ENCODE data around the gene NTN4. TPM values are rescaled to one million over a fixed set of nuclear protein-coding genes. Genes with fewer than 3 reads are reported as not detected.
A peak's percentile ranks its signal among the peaks of the same experiment; 100 is the strongest.

Gene NTN4
- total RNA-seq, 5 donors from 2014 or later (not counting 1 experiment from before 2014, with no cell fraction given): 0.53 to 4.1 (median 1.3) TPM

GRCh38 chr12:95809000-95809680 lies 18.6 kb upstream of the NTN4 start:
- 88% methylated on average over 3 of the region's 7 CpGs for WGBS (ENCODE audit: insufficient coverage)
- H3K9me3 Mint-ChIP-seq: no peaks in the 10 kb centered on the region
- CTCF ChIA-PET: no interaction called here

GRCh38 chr12:95808146-95808545 lies 17.6 kb upstream of the NTN4 start:
- Mint-ChIP-seq H3K27ac (no peak overlapping the region), H3K4me1 (peaks cover 0 to 11% (median 0%) of the 10 kb centered on the region in 3 donors), H3K9me3 (no peaks in the 10 kb centered on the region), H3K36me3 (no peaks in the 10 kb centered on the region), H3K27me3 (peaks cover 18 to 20% of the 10 kb centered on the region in 2 donors), H3K4me3 (no peak overlapping the region)
- Histone ChIP-seq H3K27me3 (replicated peaks in 1 of 2; ENCODE audit: control insufficient read depth in 2 of 2, extremely low read depth in 1 of 2, insufficient read depth in 2 of 2, low read length in 1 of 2) (peaks cover under 1 to 3% of the 10 kb centered on the region in 2 experiments), H3K4me1 (ENCODE audit: control insufficient read depth in 1 of 2, extremely low read depth in 1 of 2, insufficient read depth in 2 of 2, low read length in 2 of 2) (no peaks in the 10 kb centered on the region), H3K27ac (ENCODE audit: low read length) (no peak overlapping the region), H3K4me3 (ENCODE audit: control insufficient read depth in 1 of 2, extremely low read depth in 1 of 2, low read length in 1 of 2) (no peak overlapping the region), H3K9me3 (no peaks in the 10 kb centered on the region), H3K36me3 (ENCODE audit: control insufficient read depth in 2 of 2, extremely low read depth in 1 of 2, insufficient read depth in 1 of 2, low read length in 1 of 2) (no peaks in the 10 kb centered on the region)
- CTCF ChIA-PET: no interaction called here
- ATAC-seq (replicated peaks in 1 of 4) (no peak), DNase-seq (no peak)
- POLR2A ChIA-PET: no interaction called here
- 61% methylated on average over 2 of the region's 7 CpGs for WGBS (ENCODE audit: insufficient coverage)

More at GRCh38 chr12:95809000-95809680, 18.6 kb upstream of the NTN4 start:
- H3K4me1 ChIP-seq (ENCODE audit: control insufficient read depth in 1 of 2, extremely low read depth in 1 of 2, insufficient read depth in 2 of 2, low read length in 2 of 2): no peaks in the 10 kb centered on the region
- no peak overlapping the region for H3K4me3 ChIP-seq (ENCODE audit: control insufficient read depth in 1 of 2, extremely low read depth in 1 of 2, low read length in 1 of 2)
- no peaks in the 10 kb centered on the region for H3K9me3 ChIP-seq
- DNase-seq: no peak
- Mint-ChIP-seq H3K4me1 (peaks cover 0 to 11% (median 0%) of the 10 kb centered on the region in 3 donors), H3K27me3 (peaks cover 15 to 16% of the 10 kb centered on the region in 2 donors), H3K4me3 (no peak overlapping the region), H3K27ac (no peak overlapping the region), H3K36me3 (no peaks in the 10 kb centered on the region)
- H3K27me3 ChIP-seq (replicated peaks in 1 of 2; ENCODE audit: control insufficient read depth in 2 of 2, extremely low read depth in 1 of 2, insufficient read depth in 2 of 2, low read length in 1 of 2): peaks cover 3 to 5% of the 10 kb centered on the region in 2 experiments
- no peaks in the 10 kb centered on the region for H3K36me3 ChIP-seq (ENCODE audit: control insufficient read depth in 2 of 2, extremely low read depth in 1 of 2, insufficient read depth in 1 of 2, low read length in 1 of 2)
- POLR2A ChIA-PET: no interaction called here
- ATAC-seq (replicated peaks in 1 of 4): no peak
- no peak overlapping the region for H3K27ac ChIP-seq (ENCODE audit: low read length)

- ATAC-seq (replicated peaks in 1 of 4): peak; percentile 27 to 83 (median 57)
- DNase-seq: peak in 7 of 35 experiments; percentile 8 to 60 (median 15)
- peak overlapping the region; percentile 79 for H3K27ac ChIP-seq (ENCODE audit: low read length)
- Mint-ChIP-seq H3K27me3 (peaks cover 10 to 16% of the 10 kb centered on the region in 2 donors), H3K4me3 (no peak overlapping the region), H3K4me1 (peaks cover 0 to 11% (median 0%) of the 10 kb centered on the region in 3 donors), H3K27ac (peak overlapping the region; percentile 66 to 68), H3K9me3 (no peaks in the 10 kb centered on the region), H3K36me3 (no peaks in the 10 kb centered on the region)
- peaks cover 0 to 3% of the 10 kb centered on the region in 2 experiments for H3K27me3 ChIP-seq (replicated peaks in 1 of 2; ENCODE audit: control insufficient read depth in 2 of 2, extremely low read depth in 1 of 2, insufficient read depth in 2 of 2, low read length in 1 of 2)
- no peaks in the 10 kb centered on the region for H3K4me1 ChIP-seq (ENCODE audit: control insufficient read depth in 1 of 2, extremely low read depth in 1 of 2, insufficient read depth in 2 of 2, low read length in 2 of 2)
- ChIA-PET POLR2A (no interaction called here), CTCF (interaction anchor here (0.5 to 0.7 kb wide), 3 partner anchors 21 to 1188 kb away, joined by 3 read pairs; no protein-coding TSS in a partner anchor)
- 43% methylated on average over 1 of the region's 5 CpGs for WGBS (ENCODE audit: insufficient coverage)
- no peaks in the 10 kb centered on the region for H3K36me3 ChIP-seq (ENCODE audit: control insufficient read depth in 2 of 2, extremely low read depth in 1 of 2, insufficient read depth in 1 of 2, low read length in 1 of 2)
- H3K9me3 ChIP-seq: no peaks in the 10 kb centered on the region
- no peak overlapping the region for H3K4me3 ChIP-seq (ENCODE audit: control insufficient read depth in 1 of 2, extremely low read depth in 1 of 2, low read length in 1 of 2)
Observed at GRCh38 chr12:95805864-95806671, 15.5 kb upstream of the NTN4 start.

GRCh38 chr12:95804291-95804690 lies 13.7 kb upstream of the NTN4 start:
- H3K36me3 ChIP-seq (ENCODE audit: control insufficient read depth in 2 of 2, extremely low read depth in 1 of 2, insufficient read depth in 1 of 2, low read length in 1 of 2): no peaks in the 10 kb centered on the region
- peaks cover 0 to 11% (median 0%) of the 10 kb centered on the region in 3 donors for H3K4me1 Mint-ChIP-seq
- H3K4me1 ChIP-seq (ENCODE audit: control insufficient read depth in 1 of 2, extremely low read depth in 1 of 2, insufficient read depth in 2 of 2, low read length in 2 of 2): no peaks in the 10 kb centered on the region
- H3K27me3 ChIP-seq (replicated peaks in 1 of 2; ENCODE audit: control insufficient read depth in 2 of 2, extremely low read depth in 1 of 2, insufficient read depth in 2 of 2, low read length in 1 of 2): peaks cover 2 to 3% of the 10 kb centered on the region in 2 experiments
- H3K27me3 Mint-ChIP-seq: peaks cover 6 to 16% of the 10 kb centered on the region in 2 donors
- ChIA-PET CTCF (interaction anchor here in 1 of 2 donors (1.2 kb wide), 1 partner anchor 11 kb away, joined by 3 read pairs; no protein-coding TSS in a partner anchor), POLR2A (no interaction called here)
- no peaks in the 10 kb centered on the region for H3K9me3 ChIP-seq
- no peak overlapping the region for H3K27ac Mint-ChIP-seq
- no peaks in the 10 kb centered on the region for H3K36me3 Mint-ChIP-seq
- no peak overlapping the region for H3K4me3 ChIP-seq (ENCODE audit: control insufficient read depth in 1 of 2, extremely low read depth in 1 of 2, low read length in 1 of 2)
- ATAC-seq (replicated peaks in 1 of 4) (no peak), DNase-seq (no peak)
- H3K9me3 Mint-ChIP-seq: no peaks in the 10 kb centered on the region
- H3K4me3 Mint-ChIP-seq: no peak overlapping the region
- 100% methylated on average over 1 of the region's 3 CpGs for WGBS (ENCODE audit: insufficient coverage)
- no peak overlapping the region for H3K27ac ChIP-seq (ENCODE audit: low read length)

GRCh38 chr12:95803817-95804216 lies 13.3 kb upstream of the NTN4 start:
- H3K4me3 ChIP-seq (ENCODE audit: control insufficient read depth in 1 of 2, extremely low read depth in 1 of 2, low read length in 1 of 2): no peak overlapping the region
- DNase-seq (no peak), ATAC-seq (replicated peaks in 1 of 4) (no peak)
- no peaks in the 10 kb centered on the region for H3K9me3 Mint-ChIP-seq
- H3K4me1 Mint-ChIP-seq: peaks cover 0 to 11% (median 0%) of the 10 kb centered on the region in 3 donors
- H3K4me1 ChIP-seq (ENCODE audit: control insufficient read depth in 1 of 2, extremely low read depth in 1 of 2, insufficient read depth in 2 of 2, low read length in 2 of 2): no peaks in the 10 kb centered on the region
- H3K36me3 ChIP-seq (ENCODE audit: control insufficient read depth in 2 of 2, extremely low read depth in 1 of 2, insufficient read depth in 1 of 2, low read length in 1 of 2): no peaks in the 10 kb centered on the region
- H3K27me3 ChIP-seq (replicated peaks in 1 of 2; ENCODE audit: control insufficient read depth in 2 of 2, extremely low read depth in 1 of 2, insufficient read depth in 2 of 2, low read length in 1 of 2): peaks cover 2 to 3% of the 10 kb centered on the region in 2 experiments
- H3K36me3 Mint-ChIP-seq: no peaks in the 10 kb centered on the region
- H3K4me3 Mint-ChIP-seq: no peak overlapping the region
- peaks cover 6 to 16% of the 10 kb centered on the region in 2 donors for H3K27me3 Mint-ChIP-seq
- H3K27ac Mint-ChIP-seq: no peak overlapping the region
- ChIA-PET POLR2A (no interaction called here), CTCF (interaction anchor here in 1 of 2 donors (1.2 kb wide), 1 partner anchor 11 kb away, joined by 3 read pairs; no protein-coding TSS in a partner anchor)
- H3K9me3 ChIP-seq: no peaks in the 10 kb centered on the region
- no CpG with 5 or more reads among the region's 1 CpG for WGBS (ENCODE audit: insufficient coverage)
- H3K27ac ChIP-seq (ENCODE audit: low read length): no peak overlapping the region

GRCh38 chr12:95802482-95803270 lies 12.1 kb upstream of the NTN4 start:
- H3K27me3 Mint-ChIP-seq: peaks cover 6 to 11% of the 10 kb centered on the region in 2 donors
- CTCF ChIA-PET: no interaction called here
- H3K9me3 Mint-ChIP-seq: no peaks in the 10 kb centered on the region
- peaks cover 2 to 5% of the 10 kb centered on the region in 2 experiments for H3K27me3 ChIP-seq (replicated peaks in 1 of 2; ENCODE audit: control insufficient read depth in 2 of 2, extremely low read depth in 1 of 2, insufficient read depth in 2 of 2, low read length in 1 of 2)
- WGBS (ENCODE audit: insufficient coverage): no CpG with 5 or more reads among the region's 5 CpGs
- no peak overlapping the region for H3K4me3 Mint-ChIP-seq
- peaks cover 0 to 11% (median 0%) of the 10 kb centered on the region in 3 donors for H3K4me1 Mint-ChIP-seq
- ATAC-seq (replicated peaks in 1 of 4): no peak
- no peak for DNase-seq
- H3K4me1 ChIP-seq (ENCODE audit: control insufficient read depth in 1 of 2, extremely low read depth in 1 of 2, insufficient read depth in 2 of 2, low read length in 2 of 2): no peaks in the 10 kb centered on the region
- H3K4me3 ChIP-seq (ENCODE audit: control insufficient read depth in 1 of 2, extremely low read depth in 1 of 2, low read length in 1 of 2): no peak overlapping the region
- H3K27ac ChIP-seq (ENCODE audit: low read length): no peak overlapping the region
- no peaks in the 10 kb centered on the region for H3K36me3 Mint-ChIP-seq
- no peak overlapping the region for H3K27ac Mint-ChIP-seq
- H3K36me3 ChIP-seq (ENCODE audit: control insufficient read depth in 2 of 2, extremely low read depth in 1 of 2, insufficient read depth in 1 of 2, low read length in 1 of 2): no peaks in the 10 kb centered on the region
- H3K9me3 ChIP-seq: no peaks in the 10 kb centered on the region
- POLR2A ChIA-PET: no interaction called here
